Measurements from ENCODE around the gene RTN4RL1.

RTN4RL1 gene

DNA sequence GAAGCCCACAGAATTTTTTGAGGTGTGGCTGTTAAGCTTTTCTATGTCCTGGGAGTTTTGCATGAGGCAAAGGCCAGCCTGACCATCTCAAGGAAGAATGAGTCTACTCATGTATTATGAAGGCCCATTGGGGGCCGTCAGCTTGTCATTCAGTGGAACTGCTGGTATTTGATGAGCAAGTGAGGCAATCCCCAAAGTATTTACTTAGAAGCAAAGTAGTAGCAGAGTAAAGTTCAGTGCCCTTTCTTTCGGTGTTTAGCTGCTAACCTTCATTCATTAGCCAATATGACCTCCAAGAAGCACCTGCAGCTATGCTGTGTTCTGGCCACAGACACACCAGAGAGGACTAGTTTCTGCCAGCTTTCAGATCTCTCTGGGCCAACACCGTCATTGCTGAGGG lies 115.1 kb downstream of the RTN4RL1 start:
- Histone ChIP-seq H3K79me2 (no peaks in the 10 kb centered on the region), H3K9ac (no peak overlapping the region), H3K4me1 (peaks cover 6% of the 10 kb centered on the region), H3K27ac (no peak overlapping the region), H2AFZ (no peak overlapping the region), H3K4me3 (ENCODE audit: low read depth, low read length) (no peak overlapping the region), H3K4me2 (ENCODE audit: low read length) (no peak overlapping the region), H3K9me3 (ENCODE audit: control insufficient read depth, low read length) (no peaks in the 10 kb centered on the region), H3K36me3 (ENCODE audit: control insufficient read depth, insufficient read depth, low read length) (no peaks in the 10 kb centered on the region), H3K27me3 (ENCODE audit: control insufficient read depth, insufficient read depth, low read length) (no peaks in the 10 kb centered on the region)
- TF ChIP-seq, protein P1, sequence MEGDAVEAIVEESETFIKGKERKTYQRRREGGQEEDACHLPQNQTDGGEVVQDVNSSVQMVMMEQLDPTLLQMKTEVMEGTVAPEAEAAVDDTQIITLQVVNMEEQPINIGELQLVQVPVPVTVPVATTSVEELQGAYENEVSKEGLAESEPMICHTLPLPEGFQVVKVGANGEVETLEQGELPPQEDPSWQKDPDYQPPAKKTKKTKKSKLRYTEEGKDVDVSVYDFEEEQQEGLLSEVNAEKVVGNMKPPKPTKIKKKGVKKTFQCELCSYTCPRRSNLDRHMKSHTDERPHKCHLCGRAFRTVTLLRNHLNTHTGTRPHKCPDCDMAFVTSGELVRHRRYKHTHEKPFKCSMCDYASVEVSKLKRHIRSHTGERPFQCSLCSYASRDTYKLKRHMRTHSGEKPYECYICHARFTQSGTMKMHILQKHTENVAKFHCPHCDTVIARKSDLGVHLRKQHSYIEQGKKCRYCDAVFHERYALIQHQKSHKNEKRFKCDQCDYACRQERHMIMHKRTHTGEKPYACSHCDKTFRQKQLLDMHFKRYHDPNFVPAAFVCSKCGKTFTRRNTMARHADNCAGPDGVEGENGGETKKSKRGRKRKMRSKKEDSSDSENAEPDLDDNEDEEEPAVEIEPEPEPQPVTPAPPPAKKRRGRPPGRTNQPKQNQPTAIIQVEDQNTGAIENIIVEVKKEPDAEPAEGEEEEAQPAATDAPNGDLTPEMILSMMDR (IDR thresholded peaks at IDR 0.05): no peak

DNA sequence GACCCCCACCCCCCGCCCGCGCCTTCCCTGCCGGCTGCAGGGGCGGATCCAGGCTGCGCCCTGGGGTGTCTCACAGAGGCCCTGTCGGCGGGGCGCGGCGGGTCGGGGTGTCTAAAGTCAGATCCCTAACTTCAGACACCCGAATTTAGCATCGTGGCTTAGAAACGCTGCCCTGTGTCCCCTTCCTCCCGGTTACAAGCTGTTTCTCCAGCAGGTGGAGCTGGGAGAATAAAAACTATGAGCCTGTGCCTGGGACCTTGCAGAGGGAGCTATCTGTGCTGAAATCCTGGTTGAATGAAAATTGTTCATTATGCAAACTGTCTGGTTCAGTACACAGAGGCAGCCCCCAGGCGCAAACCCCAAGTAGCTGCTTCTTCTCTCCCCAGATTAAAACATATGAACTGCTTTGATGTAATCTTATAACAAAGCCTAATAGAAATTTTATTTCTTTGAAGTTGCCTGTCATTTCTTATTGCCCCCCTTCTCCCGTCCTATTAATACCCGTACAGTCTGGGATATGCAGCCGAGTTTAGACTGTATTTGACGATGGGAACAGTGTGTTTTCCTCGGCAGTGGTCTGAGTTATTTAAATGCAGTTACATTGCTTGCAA lies 116.3 kb downstream of the RTN4RL1 start:
- peak overlapping the region; percentile 48 for H3K4me2 ChIP-seq (ENCODE audit: low read length)
- H3K79me2 ChIP-seq: no peaks in the 10 kb centered on the region
- H3K9me3 ChIP-seq (ENCODE audit: control insufficient read depth, low read length): no peaks in the 10 kb centered on the region
- TF ChIP-seq, protein P1 (IDR thresholded peaks at IDR 0.05): peak; percentile 69
- H3K27me3 ChIP-seq (ENCODE audit: control insufficient read depth, insufficient read depth, low read length): no peaks in the 10 kb centered on the region
- no peaks in the 10 kb centered on the region for H3K36me3 ChIP-seq (ENCODE audit: control insufficient read depth, insufficient read depth, low read length)
- H3K27ac ChIP-seq: no peak overlapping the region
- no peak overlapping the region for H3K9ac ChIP-seq
- H2AFZ ChIP-seq: peak overlapping the region; percentile 78
- H3K4me1 ChIP-seq: peaks cover 6% of the 10 kb centered on the region
- peak overlapping the region; percentile 36 for H3K4me3 ChIP-seq (ENCODE audit: low read depth, low read length)

DNA sequence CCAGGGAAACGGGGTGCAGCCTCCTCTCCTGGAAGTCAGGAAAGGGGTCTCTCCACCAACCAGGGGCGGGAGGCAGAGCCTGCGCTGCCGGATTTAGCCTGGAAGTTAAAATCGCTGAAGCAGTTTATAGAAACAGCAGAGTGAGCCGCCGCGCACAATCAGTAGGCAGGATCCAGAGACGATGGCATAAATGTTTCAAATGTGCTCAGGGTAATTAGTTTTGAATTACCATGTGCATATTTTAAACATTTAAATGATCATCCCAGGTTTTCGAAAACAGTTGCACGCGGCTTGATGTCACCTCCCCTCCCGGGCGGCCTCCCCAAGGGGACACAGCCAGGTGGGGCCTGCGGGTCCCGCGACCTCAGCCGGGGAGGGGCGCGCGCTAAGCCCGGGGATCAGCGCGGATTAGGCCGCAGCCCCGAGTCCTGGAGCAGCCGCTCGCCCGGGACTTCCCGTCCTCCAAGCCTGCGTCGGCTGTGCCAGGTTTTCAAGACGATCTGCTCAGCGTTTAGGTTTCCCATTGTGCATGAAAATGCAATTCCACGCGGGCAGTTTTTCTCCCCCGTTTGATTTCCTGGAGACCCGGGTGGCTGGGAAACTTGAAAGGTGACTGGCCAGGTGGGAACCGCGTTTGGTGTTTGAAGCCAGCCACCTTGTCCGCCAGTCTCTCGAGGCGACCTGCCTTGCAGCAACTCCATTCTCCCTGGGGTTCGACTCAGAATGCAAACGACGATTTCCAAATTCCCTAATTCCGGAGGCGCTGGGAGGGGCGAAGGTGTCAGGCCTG lies 117.0 kb downstream of the RTN4RL1 start:
- H3K9ac ChIP-seq: no peak overlapping the region
- peaks cover 6% of the 10 kb centered on the region for H3K4me1 ChIP-seq
- H3K27ac ChIP-seq: no peak overlapping the region
- H2AFZ ChIP-seq: peak overlapping the region; percentile 78
- TF ChIP-seq, protein P1 (IDR thresholded peaks at IDR 0.05): no peak
- H3K79me2 ChIP-seq: no peaks in the 10 kb centered on the region
- peak overlapping the region; percentile 36 for H3K4me3 ChIP-seq (ENCODE audit: low read depth, low read length)
- peak overlapping the region; percentile 48 for H3K4me2 ChIP-seq (ENCODE audit: low read length)
- no peaks in the 10 kb centered on the region for H3K36me3 ChIP-seq (ENCODE audit: control insufficient read depth, insufficient read depth, low read length)
- H3K9me3 ChIP-seq (ENCODE audit: control insufficient read depth, low read length): no peaks in the 10 kb centered on the region
- H3K27me3 ChIP-seq (ENCODE audit: control insufficient read depth, insufficient read depth, low read length): no peaks in the 10 kb centered on the region

DNA sequence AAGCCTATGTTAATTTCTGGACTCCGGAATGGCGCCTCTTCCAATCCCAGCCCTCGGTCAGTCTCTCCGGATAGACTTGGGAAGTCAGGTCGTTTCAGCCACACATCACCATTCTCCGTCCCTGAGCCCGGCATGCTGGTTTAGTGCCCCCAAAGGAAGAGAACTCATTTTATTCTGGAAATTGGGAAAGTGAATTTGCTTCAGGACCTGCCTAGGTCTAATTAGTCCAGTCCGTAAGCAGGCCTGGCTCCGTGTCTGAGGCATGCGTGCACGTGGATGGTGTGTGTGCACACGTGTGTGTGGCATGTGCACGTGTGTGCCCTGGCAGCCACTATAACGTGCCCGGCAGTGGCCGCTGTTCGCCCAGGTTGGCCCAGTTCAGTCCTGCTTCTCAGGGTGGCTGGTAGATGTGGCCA lies 117.9 kb downstream of the RTN4RL1 start:
- H3K4me1 ChIP-seq: peaks cover 6% of the 10 kb centered on the region
- no peak overlapping the region for H2AFZ ChIP-seq
- no peaks in the 10 kb centered on the region for H3K9me3 ChIP-seq (ENCODE audit: control insufficient read depth, low read length)
- H3K36me3 ChIP-seq (ENCODE audit: control insufficient read depth, insufficient read depth, low read length): no peaks in the 10 kb centered on the region
- H3K27ac ChIP-seq: no peak overlapping the region
- H3K27me3 ChIP-seq (ENCODE audit: control insufficient read depth, insufficient read depth, low read length): no peaks in the 10 kb centered on the region
- no peak overlapping the region for H3K4me2 ChIP-seq (ENCODE audit: low read length)
- TF ChIP-seq, protein P1 (IDR thresholded peaks at IDR 0.05): no peak
- no peak overlapping the region for H3K4me3 ChIP-seq (ENCODE audit: low read depth, low read length)
- H3K9ac ChIP-seq: no peak overlapping the region
- H3K79me2 ChIP-seq: no peaks in the 10 kb centered on the region
